K562 (cell line): ENCODE results near the gene PLEKHN1. TPM values are rescaled to one million over a fixed set of nuclear protein-coding genes. Genes with fewer than 3 reads are reported as not detected.

Experiments used
- HDAC1 ChIP-seq, 2 experiments: fragments of 450-650 bp; IDR thresholded peaks; 2 replicates each; pipeline ENCODE4 v1.6.1; 2016 to 2017; ENCODE audit warnings: inconsistent platforms in 1 of 2, mild to moderate bottlenecking in 1 of 2, moderate library complexity in 1 of 2
- SRSF3 ChIP-seq: fragments of 200-400 bp; formaldehyde crosslinking; IDR thresholded peaks from 2 replicates; pipeline ENCODE4 v1.6.1; 2016; ENCODE audit warnings: mild to moderate bottlenecking, low read length, moderate library complexity; ENCODE audit not compliant: insufficient read depth
- ZNF143 ChIP-seq: sonication (generic); formaldehyde crosslinking; IDR thresholded peaks from 2 replicates; pipeline ENCODE4 v1.9.0; 2022; ENCODE audit warnings: mild to moderate bottlenecking, missing genetic modification reagents
- polyA plus RNA-seq, 8 experiments: library from polyadenylated mRNA; depleted of rRNA in 4 of 8; stranded (reverse) in 5 of 8; unstranded in 3 of 8; fragments of >200 nt; fragmentation: Nextera tagmentation in 2 of 8; fragmentation: Illumina TruSeq in 1 of 8; extraction: Ambion mirVana in 2 of 8; extraction: Trizol in 1 of 8; gene quantifications; 2 replicates each; pipeline versions ENCODE4 v1.2.1 to v1.2.3, GENCODE V29; 2011 to 2014; ENCODE audit warnings: inconsistent platforms in 1 of 8, missing spikeins in 1 of 8
- total RNA-seq, 7 experiments: library from RNA; depleted of rRNA in 6 of 7; stranded (reverse); fragments of >200 nt in 6 of 7; fragmentation: Illumina TruSeq in 2 of 7; extraction: Trizol in 2 of 7; gene quantifications; 2 replicates each; pipeline versions ENCODE4 v1.2.1 to v1.2.3, GENCODE V29; 2011 to 2021; ENCODE audit warnings: low replicate concordance in 1 of 7
- TF ChIP-seq, protein P1 (sequence below): fragments of 450-650 bp; IDR thresholded peaks from 2 replicates; pipeline ENCODE4 v1.6.1; 2016; ENCODE audit warnings: low read depth
- TF ChIP-seq, protein P2 (sequence below), 2 experiments: fragments of 450-650 bp in 1 of 2; IDR thresholded peaks; 2 replicates each; pipeline ENCODE4 v1.6.1; 2011 to 2017; ENCODE audit warnings: low read depth in 2 of 2, antibody characterized with exemption in 1 of 2, borderline replicate concordance in 1 of 2, low read length in 1 of 2, mild to moderate bottlenecking in 1 of 2, mixed read lengths in 1 of 2; ENCODE audit not compliant: control insufficient read depth in 1 of 2
- TF ChIP-seq, protein P3 (sequence below): sonication (generic); formaldehyde crosslinking; IDR thresholded peaks from 2 replicates; pipeline ENCODE4 v1.8.1; 2023; ENCODE audit warnings: mild to moderate bottlenecking, missing genetic modification reagents, moderate library complexity

PLEKHN1 gene
- total and polyA plus RNA-seq, 9 of the 15 experiments (the other 6 are each of a cell fraction or from before 2014, with no cell fraction given), result 0.07 to 1.5 (median 0.13) TPM; not detected in 2

DNA sequence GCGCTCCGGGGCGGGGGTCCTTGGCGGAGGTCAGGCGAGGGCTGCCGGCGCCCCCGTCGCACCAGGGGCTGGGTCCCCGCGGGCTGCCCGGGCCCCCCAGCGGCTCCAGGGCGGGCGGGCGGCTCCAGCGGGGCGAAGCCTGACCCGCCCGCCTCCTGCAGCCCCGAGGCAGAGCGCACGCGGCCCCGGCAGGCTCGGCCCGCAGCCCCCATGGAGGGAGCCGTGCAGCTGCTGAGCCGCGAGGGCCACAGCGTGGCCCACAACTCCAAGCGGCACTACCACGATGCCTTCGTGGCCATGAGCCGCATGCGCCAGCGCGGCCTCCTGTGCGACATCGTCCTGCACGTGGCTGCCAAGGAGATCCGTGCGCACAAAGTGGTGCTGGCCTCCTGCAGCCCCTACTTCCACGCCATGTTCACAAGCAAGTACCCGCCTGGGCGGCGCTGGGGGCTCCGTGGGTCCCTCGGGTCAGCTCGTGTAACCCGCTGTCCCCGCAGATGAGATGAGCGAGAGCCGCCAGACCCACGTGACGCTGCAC lies 5.1 kb upstream of the PLEKHN1 start (continued):
- TF ChIP-seq, protein P1, sequence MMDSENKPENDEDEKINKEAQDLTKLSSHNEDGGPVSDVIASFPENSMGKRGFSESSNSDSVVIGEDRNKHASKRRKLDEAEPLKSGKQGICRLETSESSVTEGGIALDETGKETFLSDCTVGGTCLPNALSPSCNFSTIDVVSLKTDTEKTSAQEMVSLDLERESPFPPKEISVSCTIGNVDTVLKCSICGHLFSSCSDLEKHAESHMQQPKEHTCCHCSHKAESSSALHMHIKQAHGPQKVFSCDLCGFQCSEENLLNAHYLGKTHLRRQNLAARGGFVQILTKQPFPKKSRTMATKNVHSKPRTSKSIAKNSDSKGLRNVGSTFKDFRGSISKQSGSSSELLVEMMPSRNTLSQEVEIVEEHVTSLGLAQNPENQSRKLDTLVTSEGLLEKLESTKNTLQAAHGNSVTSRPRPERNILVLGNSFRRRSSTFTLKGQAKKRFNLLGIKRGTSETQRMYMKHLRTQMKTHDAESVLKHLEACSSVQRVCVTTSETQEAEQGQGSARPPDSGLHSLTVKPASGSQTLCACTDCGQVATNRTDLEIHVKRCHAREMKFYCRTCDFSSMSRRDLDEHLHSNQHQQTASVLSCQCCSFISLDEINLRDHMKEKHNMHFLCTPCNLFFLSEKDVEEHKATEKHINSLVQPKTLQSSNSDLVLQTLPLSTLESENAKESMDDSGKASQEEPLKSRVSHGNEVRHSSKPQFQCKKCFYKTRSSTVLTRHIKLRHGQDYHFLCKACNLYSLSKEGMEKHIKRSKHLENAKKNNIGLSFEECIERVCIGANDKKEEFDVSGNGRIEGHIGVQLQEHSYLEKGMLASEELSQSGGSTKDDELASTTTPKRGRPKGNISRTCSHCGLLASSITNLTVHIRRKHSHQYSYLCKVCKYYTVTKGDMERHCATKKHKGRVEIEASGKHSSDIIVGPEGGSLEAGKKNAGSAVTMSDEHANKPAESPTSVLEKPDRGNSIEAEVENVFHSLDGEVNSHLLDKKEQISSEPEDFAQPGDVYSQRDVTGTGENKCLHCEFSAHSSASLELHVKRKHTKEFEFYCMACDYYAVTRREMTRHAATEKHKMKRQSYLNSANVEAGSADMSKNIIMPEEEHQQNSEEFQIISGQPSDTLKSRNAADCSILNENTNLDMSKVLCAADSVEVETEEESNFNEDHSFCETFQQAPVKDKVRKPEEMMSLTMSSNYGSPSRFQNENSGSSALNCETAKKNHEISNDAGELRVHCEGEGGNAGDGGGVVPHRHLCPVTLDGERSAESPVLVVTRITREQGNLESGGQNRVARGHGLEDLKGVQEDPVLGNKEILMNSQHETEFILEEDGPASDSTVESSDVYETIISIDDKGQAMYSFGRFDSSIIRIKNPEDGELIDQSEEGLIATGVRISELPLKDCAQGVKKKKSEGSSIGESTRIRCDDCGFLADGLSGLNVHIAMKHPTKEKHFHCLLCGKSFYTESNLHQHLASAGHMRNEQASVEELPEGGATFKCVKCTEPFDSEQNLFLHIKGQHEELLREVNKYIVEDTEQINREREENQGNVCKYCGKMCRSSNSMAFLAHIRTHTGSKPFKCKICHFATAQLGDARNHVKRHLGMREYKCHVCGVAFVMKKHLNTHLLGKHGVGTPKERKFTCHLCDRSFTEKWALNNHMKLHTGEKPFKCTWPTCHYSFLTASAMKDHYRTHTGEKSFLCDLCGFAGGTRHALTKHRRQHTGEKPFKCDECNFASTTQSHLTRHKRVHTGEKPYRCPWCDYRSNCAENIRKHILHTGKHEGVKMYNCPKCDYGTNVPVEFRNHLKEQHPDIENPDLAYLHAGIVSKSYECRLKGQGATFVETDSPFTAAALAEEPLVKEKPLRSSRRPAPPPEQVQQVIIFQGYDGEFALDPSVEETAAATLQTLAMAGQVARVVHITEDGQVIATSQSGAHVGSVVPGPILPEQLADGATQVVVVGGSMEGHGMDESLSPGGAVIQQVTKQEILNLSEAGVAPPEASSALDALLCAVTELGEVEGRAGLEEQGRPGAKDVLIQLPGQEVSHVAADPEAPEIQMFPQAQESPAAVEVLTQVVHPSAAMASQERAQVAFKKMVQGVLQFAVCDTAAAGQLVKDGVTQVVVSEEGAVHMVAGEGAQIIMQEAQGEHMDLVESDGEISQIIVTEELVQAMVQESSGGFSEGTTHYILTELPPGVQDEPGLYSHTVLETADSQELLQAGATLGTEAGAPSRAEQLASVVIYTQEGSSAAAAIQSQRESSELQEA, result no peak
- TF ChIP-seq SRSF3, result no peak
- TF ChIP-seq HDAC1 (IDR thresholded peaks at IDR 0.05), result peak in 1 of 2 experiments; percentile 64; a peak in 2 of 4 replicates
- TF ChIP-seq, protein P2, sequence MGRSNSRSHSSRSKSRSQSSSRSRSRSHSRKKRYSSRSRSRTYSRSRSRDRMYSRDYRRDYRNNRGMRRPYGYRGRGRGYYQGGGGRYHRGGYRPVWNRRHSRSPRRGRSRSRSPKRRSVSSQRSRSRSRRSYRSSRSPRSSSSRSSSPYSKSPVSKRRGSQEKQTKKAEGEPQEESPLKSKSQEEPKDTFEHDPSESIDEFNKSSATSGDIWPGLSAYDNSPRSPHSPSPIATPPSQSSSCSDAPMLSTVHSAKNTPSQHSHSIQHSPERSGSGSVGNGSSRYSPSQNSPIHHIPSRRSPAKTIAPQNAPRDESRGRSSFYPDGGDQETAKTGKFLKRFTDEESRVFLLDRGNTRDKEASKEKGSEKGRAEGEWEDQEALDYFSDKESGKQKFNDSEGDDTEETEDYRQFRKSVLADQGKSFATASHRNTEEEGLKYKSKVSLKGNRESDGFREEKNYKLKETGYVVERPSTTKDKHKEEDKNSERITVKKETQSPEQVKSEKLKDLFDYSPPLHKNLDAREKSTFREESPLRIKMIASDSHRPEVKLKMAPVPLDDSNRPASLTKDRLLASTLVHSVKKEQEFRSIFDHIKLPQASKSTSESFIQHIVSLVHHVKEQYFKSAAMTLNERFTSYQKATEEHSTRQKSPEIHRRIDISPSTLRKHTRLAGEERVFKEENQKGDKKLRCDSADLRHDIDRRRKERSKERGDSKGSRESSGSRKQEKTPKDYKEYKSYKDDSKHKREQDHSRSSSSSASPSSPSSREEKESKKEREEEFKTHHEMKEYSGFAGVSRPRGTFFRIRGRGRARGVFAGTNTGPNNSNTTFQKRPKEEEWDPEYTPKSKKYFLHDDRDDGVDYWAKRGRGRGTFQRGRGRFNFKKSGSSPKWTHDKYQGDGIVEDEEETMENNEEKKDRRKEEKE (IDR thresholded peaks at IDR 0.05; ENCODE audit: borderline replicate concordance in 1 of 2, control insufficient read depth in 1 of 2, low read depth in 2 of 2, low read length in 1 of 2), result no peak
- TF ChIP-seq, protein P3, sequence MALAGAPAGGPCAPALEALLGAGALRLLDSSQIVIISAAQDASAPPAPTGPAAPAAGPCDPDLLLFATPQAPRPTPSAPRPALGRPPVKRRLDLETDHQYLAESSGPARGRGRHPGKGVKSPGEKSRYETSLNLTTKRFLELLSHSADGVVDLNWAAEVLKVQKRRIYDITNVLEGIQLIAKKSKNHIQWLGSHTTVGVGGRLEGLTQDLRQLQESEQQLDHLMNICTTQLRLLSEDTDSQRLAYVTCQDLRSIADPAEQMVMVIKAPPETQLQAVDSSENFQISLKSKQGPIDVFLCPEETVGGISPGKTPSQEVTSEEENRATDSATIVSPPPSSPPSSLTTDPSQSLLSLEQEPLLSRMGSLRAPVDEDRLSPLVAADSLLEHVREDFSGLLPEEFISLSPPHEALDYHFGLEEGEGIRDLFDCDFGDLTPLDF (CRISPR knock-in tag), result no peak
- peak; percentile 36; the same call in 1 of the 2 replicates for TF ChIP-seq ZNF143 (CRISPR knock-in tag)
